Endometrial microvascular endothelial cells (primary cell): ENCODE results near the gene CDK13. TPM values are rescaled to one million over a fixed set of nuclear protein-coding genes. Genes with fewer than 3 reads are reported as not detected.
"Not testable (repeated sequence)": the region's sequence is repeated elsewhere in the genome, so short reads cannot be mapped to it uniquely, and the experiment has no call there.

ENCODE experiments used
- in situ Hi-C: cut with HindIII; loops from 2 replicates; pipeline ENCODE4 v1.10.0; 2017; ENCODE audit warnings: low sequenced_read_pairs, low pct_unique_long_range_greater_than_20kb; ENCODE audit errors: inconsistent ontology term
- total RNA-seq: library from RNA; depleted of rRNA; stranded (reverse); fragments of >200 nt; gene quantifications from one replicate; pipeline ENCODE4 v1.2.3, GENCODE V29; 2015; ENCODE audit errors: inconsistent ontology term

CDK13 gene
- total RNA-seq, 1 donor from 2014 or later: 57.4 TPM

GRCh38 chr7:40134428-40135316 lies 184.6 kb downstream of the CDK13 start, which contains the start of the genes MPLKIP and SUGCT:
Gene MPLKIP, minus strand, starts transcription at chr7:40134622. Its CDS starts 55 bp downstream, at chr7:40134567.
Gene SUGCT, plus strand, starts transcription at chr7:40135005.
- in situ Hi-C loops: no loop called here

GRCh38 chr7:40135317-40135610 lies 185.2 kb downstream of the CDK13 start:
- in situ Hi-C loops: no loop called here

GRCh38 chr7:40137563-40137962 lies 187.5 kb downstream of the CDK13 start:
- in situ Hi-C loops: no loop called here

GRCh38 chr7:40138973-40139372 lies 188.9 kb downstream of the CDK13 start:
- in situ Hi-C loops: no loop called here

- in situ Hi-C loops: not testable (repeated sequence)
Observed at GRCh38 chr7:40139891-40140290, 189.8 kb downstream of the CDK13 start.

- in situ Hi-C loops: not testable (repeated sequence)
Observed at GRCh38 chr7:40141916-40142315, 191.9 kb downstream of the CDK13 start.

- in situ Hi-C loops: not testable (repeated sequence)
Observed at GRCh38 chr7:40145596-40146130, 195.6 kb downstream of the CDK13 start.

- in situ Hi-C loops: no loop called here
Observed at GRCh38 chr7:40147371-40148246, 197.6 kb downstream of the CDK13 start.

GRCh38 chr7:40148247-40148580 lies 198.2 kb downstream of the CDK13 start:
- in situ Hi-C loops: not testable (repeated sequence)

- in situ Hi-C loops: no loop called here
Observed at GRCh38 chr7:40148671-40149070, 198.6 kb downstream of the CDK13 start.

Other genes starting within 250 kb of the CDK13 start
- 77.3 TPM for gene MPLKIP, start 184.4 kb downstream of the CDK13 start, total RNA-seq
- gene SUGCT, start 184.7 kb downstream of the CDK13 start, total RNA-seq: 0.37 TPM